SK-N-SH (cell line): ENCODE data around the gene AFF3. TPM values are rescaled to one million over a fixed set of nuclear protein-coding genes. Genes with fewer than 3 reads are reported as not detected.

Source experiments
- CTCF ChIA-PET: fragments of 300-600, 350-600 bp; formaldehyde crosslinking; extraction: SDS; loops from one replicate; lab custom pipeline; 2021; lab: Yijun Ruan, JAX
- POLR2A ChIA-PET: fragments of 350-600 bp; sonication (Branson Sonifier 250); formaldehyde crosslinking; extraction: SDS; loops from one replicate; lab custom pipeline; 2020; ENCODE audit warnings: antibody characterized with exemption, inconsistent platforms; lab: Yijun Ruan, JAX
- DNase-seq: peaks from one replicate; pipeline ENCODE4 v3.0.0; 2012
- H2AFZ ChIP-seq: fragments of 200-600 bp; sonication (generic); 2 replicates; pipeline ENCODE4 v1.8.1; 2016; ENCODE audit warnings: antibody characterized with exemption, mild to moderate bottlenecking, low read depth
- H3F3A ChIP-seq: fragments of 200-600 bp; sonication (generic); replicated peaks from 2 replicates; pipeline ENCODE3; 2016; ENCODE audit warnings: antibody characterized with exemption, mild to moderate bottlenecking; ENCODE audit not compliant: insufficient read depth
- H3K27ac ChIP-seq, 2 experiments: fragments of 200-500 bp in 1 of 2; fragments of 200-600 bp in 1 of 2; sonication (Bioruptor generic) in 1 of 2; sonication (generic), shearing (Covaris generic) in 1 of 2; 2 replicates each; pipeline versions ENCODE4 v1.5.1 to v1.6.1; 2014 to 2016; ENCODE audit warnings: low read depth in 2 of 2, inconsistent platforms in 1 of 2, low read length in 1 of 2, mild to moderate bottlenecking in 1 of 2, mixed read lengths in 1 of 2
- H3K27me3 ChIP-seq: fragments of 200-600 bp; sonication (generic), shearing (Covaris generic); 2 replicates; pipeline ENCODE4 v1.6.1; 2016; ENCODE audit warnings: mixed run types; ENCODE audit not compliant: insufficient read depth
- H3K36me3 ChIP-seq, 2 experiments: fragments of 200-500 bp in 1 of 2; fragments of 200-600 bp in 1 of 2; sonication (Bioruptor generic) in 1 of 2; sonication (generic) in 1 of 2; replicated peaks in 1 of 2; 2 replicates each; pipeline versions ENCODE3 to v1.5.1; 2014 to 2016; ENCODE audit warnings: low read length in 1 of 2, mild to moderate bottlenecking in 1 of 2; ENCODE audit not compliant: insufficient read depth in 2 of 2, control insufficient read depth in 1 of 2
- H3K4me1 ChIP-seq, 2 experiments: fragments of 200-500 bp in 1 of 2; fragments of 200-600 bp in 1 of 2; sonication (Bioruptor generic) in 1 of 2; sonication (generic), shearing (Covaris generic) in 1 of 2; 2 replicates each; pipeline versions ENCODE4 v1.5.1 to v1.6.1; 2014 to 2016; ENCODE audit warnings: low read depth in 1 of 2, low read length in 1 of 2, mixed run types in 1 of 2; ENCODE audit not compliant: insufficient read depth in 2 of 2, control insufficient read depth in 1 of 2
- H3K4me2 ChIP-seq: fragments of 200-600 bp; sonication (generic), shearing (Covaris generic); 2 replicates; pipeline ENCODE4 v1.6.1; 2017; ENCODE audit warnings: mixed run types
- H3K4me3 ChIP-seq, 2 experiments: fragments of 200-500 bp in 1 of 2; fragments of 200-600 bp in 1 of 2; sonication (Bioruptor generic) in 1 of 2; sonication (generic), shearing (Covaris generic) in 1 of 2; 2 replicates each; pipeline versions ENCODE4 v1.5.1 to v1.8.1; 2014 to 2016; ENCODE audit warnings: low read depth in 2 of 2, inconsistent platforms in 1 of 2, low read length in 1 of 2, mild to moderate bottlenecking in 1 of 2, mixed read lengths in 1 of 2, moderate library complexity in 1 of 2
- H3K79me2 ChIP-seq: fragments of 200-600 bp; sonication (generic); 2 replicates; pipeline ENCODE4 v1.8.1; 2017; ENCODE audit warnings: mild to moderate bottlenecking; ENCODE audit not compliant: insufficient read depth
- H3K9ac ChIP-seq: fragments of 200-600 bp; sonication (generic); 2 replicates; pipeline ENCODE4 v1.6.1; 2017; ENCODE audit warnings: mixed run types
- H3K9me2 ChIP-seq: fragments of 200-600 bp; sonication (generic); 2 replicates; pipeline ENCODE4 v1.6.1; 2017; ENCODE audit warnings: mixed run types
- H3K9me3 ChIP-seq: fragments of 200-600 bp; sonication (generic); 2 replicates; pipeline ENCODE4 v1.6.1; 2017; ENCODE audit warnings: mixed run types, mild to moderate bottlenecking, moderate library complexity
- H4K20me1 ChIP-seq: fragments of 200-600 bp; sonication (generic); 2 replicates; pipeline ENCODE4 v1.6.1; 2017; ENCODE audit warnings: mild to moderate bottlenecking, mixed run types; ENCODE audit not compliant: insufficient read depth
- CHD2 ChIP-seq: fragments of 150-350 bp; IDR thresholded peaks from 2 replicates; pipeline ENCODE4 v1.6.1; 2018; ENCODE audit warnings: low read length; ENCODE audit not compliant: partially characterized antibody
- EP300 ChIP-seq, 2 experiments: IDR thresholded peaks; 2 replicates each; pipeline versions ENCODE4 v1.4.0 to v1.6.1; 2012; ENCODE audit warnings: borderline replicate concordance in 1 of 2, low read depth in 1 of 2, low read length in 1 of 2
- EZH2phosphoT487 ChIP-seq: fragments of 200-600 bp; sonication (generic); IDR thresholded peaks from 2 replicates; pipeline ENCODE4 v1.6.1; 2017; ENCODE audit warnings: low read depth, mixed run types, mild to moderate bottlenecking, antibody characterized with exemption, moderate library complexity, borderline replicate concordance
- FOSL2 ChIP-seq: IDR thresholded peaks from 2 replicates; pipeline ENCODE4 v1.4.0; 2012; ENCODE audit warnings: low read depth, mild to moderate bottlenecking, moderate library complexity, borderline replicate concordance
- FOXM1 ChIP-seq: IDR thresholded peaks from 2 replicates; pipeline ENCODE4 v1.4.0; 2012; ENCODE audit warnings: low read depth, mild to moderate bottlenecking
- GABPA ChIP-seq: IDR thresholded peaks from 2 replicates; pipeline ENCODE4 v1.4.0; 2012; ENCODE audit warnings: low read depth, mild to moderate bottlenecking
- GATA2 ChIP-seq: sonication (generic); formaldehyde crosslinking; IDR thresholded peaks from 2 replicates; pipeline ENCODE4 v1.5.0; 2020; ENCODE audit warnings: mild to moderate bottlenecking, missing genetic modification reagents
- MEF2A ChIP-seq: IDR thresholded peaks from 2 replicates; pipeline ENCODE4 v1.4.0; 2012; ENCODE audit warnings: low read depth, borderline replicate concordance
- MXI1 ChIP-seq: IDR thresholded peaks from 2 replicates; pipeline ENCODE4 v1.6.1; 2012; ENCODE audit warnings: mild to moderate bottlenecking, low read depth, low read length, improper control_type of control experiment
- POLR2AphosphoS5 ChIP-seq: IDR thresholded peaks from 2 replicates; pipeline ENCODE4 v1.6.1; 2012; ENCODE audit warnings: low read depth, low read length
- RAD21 ChIP-seq: IDR thresholded peaks from 2 replicates; pipeline ENCODE4 v1.6.1; 2012; ENCODE audit warnings: mild to moderate bottlenecking, low read length
- RCOR1 ChIP-seq: fragments of 150-350 bp; IDR thresholded peaks from 2 replicates; pipeline ENCODE4 v1.6.1; 2017; ENCODE audit warnings: antibody characterized with exemption, low read length
- RXRA ChIP-seq: IDR thresholded peaks from 2 replicates; pipeline ENCODE4 v1.4.0; 2012; ENCODE audit warnings: low read depth, mild to moderate bottlenecking, borderline replicate concordance
- SIN3A ChIP-seq: IDR thresholded peaks from 2 replicates; pipeline ENCODE4 v1.6.1; 2012; ENCODE audit warnings: low read depth, mild to moderate bottlenecking, low read length, moderate library complexity, borderline replicate concordance
- TAF1 ChIP-seq: IDR thresholded peaks from 2 replicates; pipeline ENCODE4 v1.6.1; 2012; ENCODE audit warnings: low read depth, mild to moderate bottlenecking, low read length, moderate library complexity, borderline replicate concordance
- TEAD4 ChIP-seq: IDR thresholded peaks from 2 replicates; pipeline ENCODE4 v1.4.0; 2012; ENCODE audit warnings: mild to moderate bottlenecking, borderline replicate concordance; ENCODE audit not compliant: insufficient read depth
- YY1 ChIP-seq: IDR thresholded peaks from 2 replicates; pipeline ENCODE4 v1.4.0; 2012; ENCODE audit warnings: low read depth, mild to moderate bottlenecking
- WGBS: methylation state at CpG from one replicate; pipeline ENCODE4 v1.1.6; 2017; ENCODE audit warnings: low lambda C conversion rate; 5-methylcytosine and 5-hydroxymethylcytosine counted together
- polyA plus RNA-seq, 3 experiments: library from polyadenylated mRNA; depleted of rRNA; stranded (reverse); fragments of >200 nt; gene quantifications; 2 replicates each; pipeline ENCODE4 v1.2.3, GENCODE V29; 2012
- TF ChIP-seq, protein P1 (sequence below): fragments of 200-600 bp; sonication (generic); IDR thresholded peaks from 2 replicates; pipeline ENCODE4 v1.6.1; 2017; ENCODE audit warnings: antibody characterized with exemption, mild to moderate bottlenecking, moderate library complexity

Gene AFF3
- polyA plus RNA-seq, 1 of the 3 experiments (the other 2 are of a cell fraction), result 0.36 TPM

DNA sequence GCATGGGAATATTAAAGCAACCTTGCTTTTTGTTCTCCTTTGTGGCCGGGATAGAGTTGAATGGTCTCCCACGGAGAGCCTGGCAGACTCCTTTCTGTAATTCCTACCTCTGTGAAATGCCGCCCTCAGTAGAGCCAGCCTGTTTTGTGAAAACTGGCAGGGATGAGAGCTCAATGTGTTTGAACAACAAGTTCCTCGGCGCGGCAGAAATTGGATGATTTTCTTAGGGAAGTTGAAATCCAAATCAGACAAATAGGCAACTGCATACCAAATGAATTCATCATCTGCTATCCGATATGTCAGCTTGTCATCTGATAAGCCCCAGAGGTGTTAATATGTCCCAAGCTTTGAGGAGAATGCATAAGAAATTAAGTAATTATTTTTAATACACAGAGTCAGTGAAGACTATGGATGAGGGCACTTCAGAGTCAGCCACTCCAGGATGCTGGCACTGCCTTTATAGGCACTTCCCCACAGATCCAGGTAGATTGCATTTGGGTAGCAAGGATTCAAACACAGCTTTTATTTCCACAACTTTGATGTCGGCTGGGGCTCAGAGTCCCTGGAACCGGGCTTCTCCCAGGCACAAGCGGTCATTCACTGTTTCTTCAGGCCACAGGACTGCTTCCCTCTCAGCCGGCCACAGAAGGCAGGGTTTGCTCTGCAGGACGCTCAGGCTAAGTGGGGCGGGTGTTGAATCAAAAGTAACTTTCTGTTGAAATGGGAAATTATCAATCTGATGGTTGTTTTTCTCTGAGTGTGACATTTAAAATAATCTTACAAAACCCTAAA is 569.8 kb downstream of the AFF3 start:
- Histone ChIP-seq H3K36me3 (no peaks in the 10 kb centered on the region), H3K4me1 (no peaks in the 10 kb centered on the region), H3K79me2 (no peaks in the 10 kb centered on the region), H4K20me1 (no peaks in the 10 kb centered on the region), H3K4me2 (no peak overlapping the region), H3K9ac (no peak overlapping the region), H3K9me2 (no peaks in the 10 kb centered on the region), H3K4me3 (no peak overlapping the region), H2AFZ (no peak overlapping the region), H3F3A (no peaks in the 10 kb centered on the region), H3K9me3 (no peaks in the 10 kb centered on the region), H3K27ac (no peak overlapping the region), H3K27me3 (no peaks in the 10 kb centered on the region)
- no peak for TF ChIP-seq FOSL2
- no peak for TF ChIP-seq MEF2A
- no peak for TF ChIP-seq EP300 (IDR thresholded peaks at IDR 0.05; ENCODE audit: borderline replicate concordance in 1 of 2, low read depth in 1 of 2, low read length in 1 of 2)
- TF ChIP-seq RAD21, result no peak
- TF ChIP-seq, protein P1, sequence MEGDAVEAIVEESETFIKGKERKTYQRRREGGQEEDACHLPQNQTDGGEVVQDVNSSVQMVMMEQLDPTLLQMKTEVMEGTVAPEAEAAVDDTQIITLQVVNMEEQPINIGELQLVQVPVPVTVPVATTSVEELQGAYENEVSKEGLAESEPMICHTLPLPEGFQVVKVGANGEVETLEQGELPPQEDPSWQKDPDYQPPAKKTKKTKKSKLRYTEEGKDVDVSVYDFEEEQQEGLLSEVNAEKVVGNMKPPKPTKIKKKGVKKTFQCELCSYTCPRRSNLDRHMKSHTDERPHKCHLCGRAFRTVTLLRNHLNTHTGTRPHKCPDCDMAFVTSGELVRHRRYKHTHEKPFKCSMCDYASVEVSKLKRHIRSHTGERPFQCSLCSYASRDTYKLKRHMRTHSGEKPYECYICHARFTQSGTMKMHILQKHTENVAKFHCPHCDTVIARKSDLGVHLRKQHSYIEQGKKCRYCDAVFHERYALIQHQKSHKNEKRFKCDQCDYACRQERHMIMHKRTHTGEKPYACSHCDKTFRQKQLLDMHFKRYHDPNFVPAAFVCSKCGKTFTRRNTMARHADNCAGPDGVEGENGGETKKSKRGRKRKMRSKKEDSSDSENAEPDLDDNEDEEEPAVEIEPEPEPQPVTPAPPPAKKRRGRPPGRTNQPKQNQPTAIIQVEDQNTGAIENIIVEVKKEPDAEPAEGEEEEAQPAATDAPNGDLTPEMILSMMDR, result no peak
- no peak for TF ChIP-seq MXI1
- no peak for TF ChIP-seq RXRA
- no peak for TF ChIP-seq EZH2phosphoT487
- no peak for TF ChIP-seq TAF1
- no peak for TF ChIP-seq CHD2
- no peak for TF ChIP-seq YY1
- no peak for TF ChIP-seq GABPA
- TF ChIP-seq POLR2AphosphoS5, result no peak
- no peak for TF ChIP-seq RCOR1
- no peak for TF ChIP-seq TEAD4
- no peak for TF ChIP-seq GATA2 (CRISPR knock-in tag)
- no peak for TF ChIP-seq FOXM1
- TF ChIP-seq SIN3A, result no peak
- DNase-seq, result no peak
- ChIA-PET CTCF (interaction anchor here (1.2 to 2.1 kb wide), 3 partner anchors 13 to 688 kb away, joined by 4 to 14 read pairs (median 5); no protein-coding TSS in a partner anchor), POLR2A (no interaction called here)
- 85% methylated on average over 10 of the region's 13 CpGs for WGBS
